CD14-positive monocyte (primary cell): ENCODE data around the gene COL5A3. TPM values are rescaled to one million over a fixed set of nuclear protein-coding genes. Genes with fewer than 3 reads are reported as not detected.

ENCODE experiments used
- DNase-seq, 3 donors: peaks; one replicate each; pipeline ENCODE4 v3.0.0-alpha.2; 2011 to 2022
- H2AFZ ChIP-seq: 2 replicates; pipeline ENCODE4 v1.6.0; 2012; ENCODE audit warnings: mild to moderate bottlenecking, low read depth, low read length, inconsistent platforms; ENCODE audit not compliant: insufficient read depth, poor library complexity, severe bottlenecking
- H3K27ac ChIP-seq, 2 donors: 1 replicate in 1 of 2; 2 replicates in 1 of 2; pipeline ENCODE4 v1.5.1; 2012 to 2013; ENCODE audit warnings: low read length in 2 of 2, control low read depth in 1 of 2, inconsistent platforms in 1 of 2, low read depth in 1 of 2, mild to moderate bottlenecking in 1 of 2
- H3K27me3 ChIP-seq, 2 donors: one replicate each; pipeline versions ENCODE4 v1.6.0 to v1.6.1; 2011 to 2013; ENCODE audit warnings: low read length in 2 of 2; ENCODE audit not compliant: control insufficient read depth in 2 of 2, insufficient read depth in 2 of 2
- H3K36me3 ChIP-seq, 2 donors: replicated peaks in 1 of 2; 1 replicate in 1 of 2; 2 replicates in 1 of 2; pipeline versions ENCODE4 v1.5.1 to v1.6.1; 2012 to 2013; ENCODE audit warnings: low read length in 2 of 2, control low read depth in 1 of 2, inconsistent platforms in 1 of 2, mild to moderate bottlenecking in 1 of 2; ENCODE audit not compliant: insufficient read depth in 2 of 2, control insufficient read depth in 1 of 2
- H3K4me1 ChIP-seq, 2 donors: 1 replicate in 1 of 2; 2 replicates in 1 of 2; pipeline versions ENCODE4 v1.5.1 to v1.6.1; 2012 to 2013; ENCODE audit warnings: low read length in 2 of 2, control low read depth in 1 of 2, inconsistent platforms in 1 of 2, mild to moderate bottlenecking in 1 of 2, moderate library complexity in 1 of 2; ENCODE audit not compliant: insufficient read depth in 2 of 2, control insufficient read depth in 1 of 2
- H3K4me2 ChIP-seq: replicated peaks from 2 replicates; pipeline ENCODE3; 2012; ENCODE audit warnings: low read length, moderate library complexity, mild to moderate bottlenecking; ENCODE audit not compliant: poor library complexity, severe bottlenecking; ENCODE audit errors: extremely low read depth
- H3K4me3 ChIP-seq, 3 experiments: fragments of 200-600 bp in 1 of 3; sonication (generic) in 1 of 3; replicated peaks in 1 of 3; 1 replicate in 2 of 3; 2 replicates in 1 of 3; pipeline ENCODE4 v1.5.1; 2011 to 2013; ENCODE audit warnings: low read length in 3 of 3, mild to moderate bottlenecking in 3 of 3, control low read depth in 2 of 3, low read depth in 2 of 3, inconsistent platforms in 1 of 3, moderate library complexity in 1 of 3
- H3K79me2 ChIP-seq: 2 replicates; pipeline ENCODE4 v1.6.0; 2012; ENCODE audit warnings: mild to moderate bottlenecking, control low read depth, inconsistent platforms, low read length, moderate library complexity; ENCODE audit not compliant: insufficient read depth
- H3K9ac ChIP-seq: 2 replicates; pipeline ENCODE4 v1.6.0; 2017; ENCODE audit warnings: low read length, mild to moderate bottlenecking; ENCODE audit not compliant: insufficient read depth, poor library complexity, severe bottlenecking
- H3K9me3 ChIP-seq, 2 donors: replicated peaks in 1 of 2; 1 replicate in 1 of 2; 2 replicates in 1 of 2; pipeline versions ENCODE4 v1.5.1 to v1.6.1; 2012 to 2013; ENCODE audit warnings: low read length in 2 of 2, control low read depth in 1 of 2; ENCODE audit not compliant: control insufficient read depth in 1 of 2, insufficient read depth in 1 of 2
- H4K20me1 ChIP-seq: 2 replicates; pipeline ENCODE4 v1.6.0; 2012; ENCODE audit warnings: mild to moderate bottlenecking, low read length, control low read depth, moderate library complexity; ENCODE audit not compliant: insufficient read depth
- H3K27ac Mint-ChIP-seq, 7 donors: one replicate each; pipeline ENCODE4 v1.8.0; 2020; ENCODE audit warnings: mild to moderate bottlenecking in 7 of 7, mixed read lengths in 7 of 7, moderate library complexity in 6 of 7, inconsistent platforms in 2 of 7
- H3K27me3 Mint-ChIP-seq, 3 donors: one replicate each; pipeline ENCODE4 v1.8.0; 2021 to 2022; ENCODE audit warnings: low read depth in 3 of 3, mild to moderate bottlenecking in 3 of 3, mixed read lengths in 3 of 3, moderate library complexity in 3 of 3, inconsistent platforms in 1 of 3
- H3K36me3 Mint-ChIP-seq, 2 donors: one replicate each; pipeline ENCODE4 v1.8.0; 2020; ENCODE audit warnings: mixed read lengths in 2 of 2, inconsistent platforms in 1 of 2, mild to moderate bottlenecking in 1 of 2
- H3K4me1 Mint-ChIP-seq: one replicate; pipeline ENCODE4 v1.8.0; 2020; ENCODE audit warnings: mild to moderate bottlenecking, mixed read lengths
- H3K4me3 Mint-ChIP-seq, 2 donors: one replicate each; pipeline ENCODE4 v1.8.0; 2020; ENCODE audit warnings: mild to moderate bottlenecking in 2 of 2, mixed read lengths in 2 of 2, moderate library complexity in 1 of 2
- H3K9me3 Mint-ChIP-seq, 7 donors: one replicate each; pipeline ENCODE4 v1.8.0; 2020 to 2022; ENCODE audit warnings: mixed read lengths in 7 of 7, mild to moderate bottlenecking in 6 of 7, moderate library complexity in 6 of 7, inconsistent platforms in 2 of 7
- WGBS: methylation state at CpG from one replicate; pipeline ENCODE4 v1.1.5; 2013; ENCODE audit warnings: missing lambda C conversion rate; ENCODE audit not compliant: insufficient coverage; 5-methylcytosine and 5-hydroxymethylcytosine counted together
- intact Hi-C, 2 donors: fragments of 100-400 bp; cut with micrococcal nuclease; formaldehyde crosslinking; loops; one replicate each; pipeline versions ENCODE4 v1.15.0 to v1.15.1; 2023
- polyA minus RNA-seq: library from RNA; depleted of rRNA, polyadenylated mRNA; stranded (reverse); fragments of >200 nt; gene quantifications from 2 replicates; pipeline ENCODE4 v1.2.3, GENCODE V29; 2012
- polyA plus RNA-seq, 3 donors: library from polyadenylated mRNA; depleted of rRNA in 1 of 3; unstranded in 2 of 3; stranded (reverse) in 1 of 3; fragments of 300-500 nt in 2 of 3; fragments of >200 nt in 1 of 3; fragmentation: Illumina TruSeq in 2 of 3; gene quantifications; 1 replicate in 2 of 3; 2 replicates in 1 of 3; pipeline ENCODE4 v1.2.3, GENCODE V29; 2012 to 2021
- total RNA-seq, 12 experiments: library from RNA in 1 of 12; stranded (reverse) in 1 of 12; fragments of 120-200 nt in 1 of 12; gene quantifications; one replicate each; pipeline ENCODE4 v1.2.4 and lab custom pipeline; 2013 to 2026; ENCODE audit warnings: mixed read lengths in 6 of 12, inconsistent platforms in 1 of 12
- TF ChIP-seq, protein P1 (sequence below): fragments of 200-600 bp; IDR thresholded peaks from one replicate; pipeline ENCODE4 v1.8.0; 2022; ENCODE audit warnings: antibody characterized with exemption, mild to moderate bottlenecking

Gene COL5A3
- 0.02 TPM for total RNA-seq (2013)
- polyA plus RNA-seq (not detected), polyA minus RNA-seq (not detected in 2 replicates), total RNA-seq (lab: John Stamatoyannopoulos, UW) (0 to 1.8 (median 0.08) reads per million in 11 experiments)

- DNase-seq = no peak
- no peak within 1 kb of the TSS for H3K27ac ChIP-seq
- no peak within 1 kb of the TSS for H3K9ac ChIP-seq
- H3K36me3 ChIP-seq = no peaks in the 10 kb centered on the region
- peak within 1 kb of the TSS in 1 of 7 donors; percentile 5 for H3K27ac Mint-ChIP-seq
- peak within 1 kb of the TSS in 1 of 2 donors; percentile 70 for H3K4me3 Mint-ChIP-seq
- 2% methylated on average over 37 of the region's 38 CpGs for WGBS
- intact Hi-C loops = no loop called here
- no peaks in the 10 kb centered on the region for H3K4me1 ChIP-seq
- H2AFZ ChIP-seq = no peak within 1 kb of the TSS
- H3K27me3 Mint-ChIP-seq = peaks cover 42 to 66% (median 55%) of the 10 kb centered on the region in 3 donors
- H3K4me3 ChIP-seq = no peak within 1 kb of the TSS
- H3K4me1 Mint-ChIP-seq = peaks cover 6% of the 10 kb centered on the region
- H3K9me3 ChIP-seq = no peaks in the 10 kb centered on the region
- H4K20me1 ChIP-seq = no peaks in the 10 kb centered on the region
- no peaks in the 10 kb centered on the region for H3K79me2 ChIP-seq
- peak within 1 kb of the TSS; percentile 26 for H3K4me2 ChIP-seq
- TF ChIP-seq, protein P1, sequence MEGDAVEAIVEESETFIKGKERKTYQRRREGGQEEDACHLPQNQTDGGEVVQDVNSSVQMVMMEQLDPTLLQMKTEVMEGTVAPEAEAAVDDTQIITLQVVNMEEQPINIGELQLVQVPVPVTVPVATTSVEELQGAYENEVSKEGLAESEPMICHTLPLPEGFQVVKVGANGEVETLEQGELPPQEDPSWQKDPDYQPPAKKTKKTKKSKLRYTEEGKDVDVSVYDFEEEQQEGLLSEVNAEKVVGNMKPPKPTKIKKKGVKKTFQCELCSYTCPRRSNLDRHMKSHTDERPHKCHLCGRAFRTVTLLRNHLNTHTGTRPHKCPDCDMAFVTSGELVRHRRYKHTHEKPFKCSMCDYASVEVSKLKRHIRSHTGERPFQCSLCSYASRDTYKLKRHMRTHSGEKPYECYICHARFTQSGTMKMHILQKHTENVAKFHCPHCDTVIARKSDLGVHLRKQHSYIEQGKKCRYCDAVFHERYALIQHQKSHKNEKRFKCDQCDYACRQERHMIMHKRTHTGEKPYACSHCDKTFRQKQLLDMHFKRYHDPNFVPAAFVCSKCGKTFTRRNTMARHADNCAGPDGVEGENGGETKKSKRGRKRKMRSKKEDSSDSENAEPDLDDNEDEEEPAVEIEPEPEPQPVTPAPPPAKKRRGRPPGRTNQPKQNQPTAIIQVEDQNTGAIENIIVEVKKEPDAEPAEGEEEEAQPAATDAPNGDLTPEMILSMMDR = no peak
- H3K27me3 ChIP-seq = peaks cover 20 to 41% of the 10 kb centered on the region in 2 donors
- H3K36me3 Mint-ChIP-seq = peaks cover 0 to 3% of the 10 kb centered on the region in 2 donors
- H3K9me3 Mint-ChIP-seq = peaks cover 0 to 11% (median 5%) of the 10 kb centered on the region in 7 donors
These were observed at the start of gene COL5A3 for GRCh38 chr19:10010247-10010691. COL5A3 (minus strand) TSS chr19:10010504; CDS start chr19:10010385, 119 bp downstream.

- Histone ChIP-seq H3K27me3 (no peaks in the 10 kb centered on the region), H3K4me2 (no peak overlapping the region), H3K9me3 (no peaks in the 10 kb centered on the region), H2AFZ (no peak overlapping the region), H3K9ac (no peak overlapping the region), H3K4me3 (no peak overlapping the region), H3K27ac (no peak overlapping the region), H3K79me2 (no peaks in the 10 kb centered on the region), H3K4me1 (no peaks in the 10 kb centered on the region), H4K20me1 (no peaks in the 10 kb centered on the region), H3K36me3 (no peaks in the 10 kb centered on the region)
- Mint-ChIP-seq H3K27ac (no peak overlapping the region), H3K4me1 (no peaks in the 10 kb centered on the region), H3K9me3 (peaks cover 1 to 9% (median 5%) of the 10 kb centered on the region in 7 donors), H3K36me3 (no peaks in the 10 kb centered on the region), H3K27me3 (peaks cover 6 to 8% (median 7%) of the 10 kb centered on the region in 3 donors), H3K4me3 (no peak overlapping the region)
- WGBS = 75% methylated on average over 15 of the region's 21 CpGs
- TF ChIP-seq, protein P1 = no peak
- DNase-seq = no peak
- intact Hi-C loops = no loop called here
These were observed 42.5 kb upstream of the COL5A3 start for GRCh38 chr19:10052602-10053360.
